H1 (cell line): Measurements from ENCODE around the gene FBP1. TPM values are rescaled to one million over a fixed set of nuclear protein-coding genes. Genes with fewer than 3 reads are reported as not detected.
A peak's percentile ranks its signal among the peaks of the same experiment; 100 is the strongest.

Source experiments
- CTCF ChIA-PET: fragments of 300-600 bp; sonication (Branson Sonifier 250); formaldehyde crosslinking; loops from one replicate; lab custom pipeline; 2021; ENCODE audit not compliant: partially characterized antibody; lab: Charles Lee
- POLR2A ChIA-PET: fragments of 300-600 bp; sonication (Branson Sonifier 250); formaldehyde crosslinking; loops from one replicate; lab custom pipeline; 2021; ENCODE audit warnings: inconsistent platforms; ENCODE audit not compliant: partially characterized antibody; lab: Charles Lee
- DNase-seq, 2 experiments: peaks; one replicate each; pipeline versions ENCODE4 v3.0.0 to v3.0.0-alpha.2; 2010 to 2022; ENCODE audit warnings: low spot score in 2 of 2, low read depth in 1 of 2, mixed read lengths in 1 of 2
- FAIRE-seq: peaks from 2 replicates; lab custom pipeline; 2011; peaks lifted over from hg19 to GRCh38; lab: Jason Lieb, UNC
- H2AFZ ChIP-seq: 2 replicates; pipeline ENCODE4 v1.8.1; 2012; ENCODE audit warnings: low read length, inconsistent platforms
- H2AK5ac ChIP-seq: 2 replicates; pipeline ENCODE4 v1.6.1; 2013; ENCODE audit warnings: low read depth, low read length
- H2BK120ac ChIP-seq: replicated peaks from 2 replicates; pipeline ENCODE3; 2013; ENCODE audit warnings: low read depth, low read length, inconsistent platforms
- H2BK12ac ChIP-seq: 2 replicates; pipeline ENCODE4 v1.6.1; 2013; ENCODE audit warnings: low read depth, low read length
- H2BK15ac ChIP-seq: 2 replicates; pipeline ENCODE4 v1.6.1; 2013; ENCODE audit warnings: low read length
- H2BK20ac ChIP-seq: 2 replicates; pipeline ENCODE4 v1.6.1; 2013; ENCODE audit warnings: low read length
- H2BK5ac ChIP-seq: 2 replicates; pipeline ENCODE4 v1.6.1; 2013; ENCODE audit warnings: low read depth, low read length
- H3K14ac ChIP-seq: 2 replicates; pipeline ENCODE4 v1.6.1; 2013; ENCODE audit warnings: inconsistent platforms; ENCODE audit not compliant: insufficient read length
- H3K18ac ChIP-seq: 2 replicates; pipeline ENCODE4 v1.6.1; 2013; ENCODE audit warnings: low read length; ENCODE audit errors: extremely low read depth
- H3K23ac ChIP-seq: 2 replicates; pipeline ENCODE4 v1.6.1; 2013; ENCODE audit warnings: inconsistent platforms; ENCODE audit not compliant: insufficient read length
- H3K23me2 ChIP-seq: 2 replicates; pipeline ENCODE4 v1.6.1; 2013; ENCODE audit warnings: low read depth, low read length
- H3K27ac ChIP-seq: 2 replicates; pipeline ENCODE4 v1.6.1; 2011; ENCODE audit warnings: low read depth, low read length, inconsistent platforms
- H3K27me3 ChIP-seq, 4 experiments: replicated peaks in 1 of 4; 1 replicate in 1 of 4; 2 replicates in 3 of 4; pipeline versions ENCODE4 v1.6.1 to v1.8.1; 2011 to 2013; ENCODE audit warnings: low read length in 3 of 4, mild to moderate bottlenecking in 3 of 4, inconsistent platforms in 2 of 4, mixed read lengths in 2 of 4, moderate library complexity in 1 of 4; ENCODE audit not compliant: control insufficient read depth in 3 of 4, insufficient read depth in 3 of 4; ENCODE audit errors: extremely low read depth in 1 of 4
- H3K36me3 ChIP-seq, 4 experiments: 2 replicates each; pipeline versions ENCODE4 v1.6.1 to v1.8.1; 2011 to 2013; ENCODE audit warnings: mild to moderate bottlenecking in 4 of 4, low read length in 3 of 4, moderate library complexity in 2 of 4, control low read depth in 1 of 4, inconsistent platforms in 1 of 4; ENCODE audit not compliant: insufficient read depth in 4 of 4, control insufficient read depth in 2 of 4
- H3K4ac ChIP-seq: replicated peaks from 2 replicates; pipeline ENCODE3; 2013; ENCODE audit warnings: low read length, low read depth, mixed read lengths, inconsistent platforms; ENCODE audit not compliant: insufficient read length
- H3K4me1 ChIP-seq, 4 experiments: replicated peaks in 1 of 4; 1 replicate in 1 of 4; 2 replicates in 3 of 4; pipeline versions ENCODE4 v1.6.1 to v1.8.1; 2011 to 2013; ENCODE audit warnings: low read length in 3 of 4, inconsistent platforms in 2 of 4, mixed read lengths in 1 of 4; ENCODE audit not compliant: insufficient read depth in 4 of 4, control insufficient read depth in 3 of 4
- H3K4me2 ChIP-seq, 2 experiments: 2 replicates each; pipeline versions ENCODE4 v1.6.1 to v1.8.1; 2011 to 2013; ENCODE audit warnings: low read depth in 2 of 2, low read length in 2 of 2, control low read depth in 1 of 2, inconsistent platforms in 1 of 2, mild to moderate bottlenecking in 1 of 2; ENCODE audit not compliant: insufficient read depth in 1 of 2
- H3K4me3 ChIP-seq, 4 experiments: fragments of 200-600, 300-600 bp in 1 of 4; sonication (generic), shearing (Covaris generic), sonication (Bioruptor Twin) in 1 of 4; 2 replicates each; pipeline versions ENCODE4 v1.5.1 to v1.8.1; 2011 to 2016; ENCODE audit warnings: low read length in 4 of 4, low read depth in 3 of 4, control low read depth in 2 of 4, inconsistent platforms in 2 of 4, mild to moderate bottlenecking in 2 of 4, mixed read lengths in 1 of 4, moderate library complexity in 1 of 4; ENCODE audit not compliant: insufficient read depth in 2 of 4; ENCODE audit errors: extremely low read depth in 1 of 4
- H3K56ac ChIP-seq: replicated peaks from 2 replicates; pipeline ENCODE3; 2013; ENCODE audit warnings: low read depth, mild to moderate bottlenecking, mixed read lengths, low read length, inconsistent platforms; ENCODE audit not compliant: insufficient read length
- H3K79me1 ChIP-seq: 2 replicates; pipeline ENCODE4 v1.6.1; 2013; ENCODE audit warnings: low read depth, low read length, control low read depth
- H3K79me2 ChIP-seq, 2 experiments: 2 replicates each; pipeline versions ENCODE4 v1.6.1 to v1.8.1; 2012 to 2013; ENCODE audit warnings: low read length in 2 of 2, mild to moderate bottlenecking in 2 of 2, inconsistent platforms in 1 of 2; ENCODE audit not compliant: insufficient read depth in 2 of 2, control insufficient read depth in 1 of 2
- H3K9ac ChIP-seq, 4 experiments: replicated peaks in 1 of 4; 1 replicate in 1 of 4; 2 replicates in 3 of 4; pipeline versions ENCODE4 v1.6.1 to v1.8.1; 2011 to 2013; ENCODE audit warnings: low read depth in 3 of 4, low read length in 3 of 4, control low read depth in 2 of 4, mild to moderate bottlenecking in 2 of 4, moderate library complexity in 2 of 4, inconsistent platforms in 1 of 4; ENCODE audit errors: extremely low read depth in 1 of 4
- H3K9me3 ChIP-seq, 2 experiments: 2 replicates each; pipeline versions ENCODE4 v1.6.1 to v1.8.1; 2012 to 2013; ENCODE audit warnings: mild to moderate bottlenecking in 2 of 2, moderate library complexity in 2 of 2, control low read depth in 1 of 2, inconsistent platforms in 1 of 2, low read depth in 1 of 2, low read length in 1 of 2, mixed read lengths in 1 of 2; ENCODE audit not compliant: insufficient read depth in 2 of 2
- H4K20me1 ChIP-seq, 2 experiments: replicated peaks in 1 of 2; 2 replicates each; pipeline versions ENCODE3 to v1.8.1; 2011 to 2013; ENCODE audit warnings: inconsistent platforms in 2 of 2, low read length in 2 of 2, mild to moderate bottlenecking in 1 of 2; ENCODE audit not compliant: insufficient read depth in 2 of 2, control insufficient read depth in 1 of 2
- H4K5ac ChIP-seq: 2 replicates; pipeline ENCODE4 v1.6.1; 2013; ENCODE audit warnings: low read length, low read depth, mixed read lengths, inconsistent platforms; ENCODE audit not compliant: insufficient read length
- H4K8ac ChIP-seq: 2 replicates; pipeline ENCODE4 v1.8.0; 2013; ENCODE audit warnings: mild to moderate bottlenecking, moderate library complexity, low read length, inconsistent platforms; ENCODE audit not compliant: insufficient read depth; ENCODE audit errors: extremely low read depth
- H4K91ac ChIP-seq: replicated peaks from 2 replicates; pipeline ENCODE3; 2013; ENCODE audit warnings: low read length, mixed read lengths, inconsistent platforms; ENCODE audit not compliant: insufficient read length
- CBX5 ChIP-seq: fragments of 300-800, 300-1000 bp; sonication (generic); IDR thresholded peaks from 2 replicates; pipeline ENCODE4 v1.7.1; 2016; ENCODE audit warnings: antibody characterized with exemption, low read length, low read depth
- CREB1 ChIP-seq: IDR thresholded peaks from 2 replicates; pipeline ENCODE4 v1.6.1; 2012; ENCODE audit warnings: inconsistent platforms
- CTBP2 ChIP-seq: IDR thresholded peaks from 2 replicates; pipeline ENCODE4 v1.7.0; 2011; ENCODE audit warnings: borderline replicate concordance, mild to moderate bottlenecking, moderate library complexity, mixed read lengths, low read length; ENCODE audit not compliant: insufficient read depth, insufficient read length
- EGR1 ChIP-seq: IDR thresholded peaks from 2 replicates; pipeline ENCODE4 v1.6.1; 2011; ENCODE audit warnings: low read depth, low read length, borderline replicate concordance
- FOSL1 ChIP-seq: IDR thresholded peaks from 2 replicates; pipeline ENCODE4 v1.6.1; 2011; ENCODE audit warnings: mild to moderate bottlenecking, low read depth, low read length, moderate library complexity; ENCODE audit not compliant: insufficient read depth
- KDM4A ChIP-seq: IDR thresholded peaks from one replicate; pipeline ENCODE4 v1.7.1; 2012; ENCODE audit warnings: low read depth, mild to moderate bottlenecking, moderate library complexity, low read length, inconsistent platforms; ENCODE audit not compliant: severe bottlenecking
- KDM5A ChIP-seq: fragments of 200-600 bp; IDR thresholded peaks from 2 replicates; pipeline ENCODE4 v1.7.1; 2012; ENCODE audit warnings: mild to moderate bottlenecking, low read length, inconsistent platforms, mixed read lengths
- MAX ChIP-seq: IDR thresholded peaks from 2 replicates; pipeline ENCODE4 v1.6.1; 2012; ENCODE audit warnings: inconsistent platforms
- PHF8 ChIP-seq: fragments of 200-600 bp; sonication (generic); conservative IDR thresholded peaks from 2 replicates; pipeline ENCODE4 v1.7.1; 2012; ENCODE audit warnings: low read depth, mild to moderate bottlenecking, inconsistent platforms, low read length, moderate library complexity
- RBBP5 ChIP-seq: IDR thresholded peaks from 2 replicates; pipeline ENCODE4 v1.7.1; 2012; ENCODE audit warnings: low read depth, mild to moderate bottlenecking, inconsistent platforms, low read length, moderate library complexity, borderline replicate concordance
- SIN3A ChIP-seq, 2 experiments: IDR thresholded peaks in 1 of 2; conservative IDR thresholded peaks in 1 of 2; 2 replicates each; pipeline ENCODE4 v1.6.1; 2011 to 2012; ENCODE audit warnings: low read length in 2 of 2, improper control_type of control experiment in 1 of 2, low read depth in 1 of 2, mild to moderate bottlenecking in 1 of 2
- SP4 ChIP-seq: IDR thresholded peaks from 2 replicates; pipeline ENCODE4 v1.6.1; 2012; ENCODE audit warnings: low read length, inconsistent platforms
- WGBS, 2 experiments: shearing (Covaris generic) in 1 of 2; methylation state at CpG; one replicate each; pipeline versions ENCODE4 v1.1.6 to v1.1.7; 2013 to 2015; ENCODE audit warnings: low lambda C conversion rate in 2 of 2, mixed read lengths in 2 of 2, inconsistent platforms in 1 of 2, low coverage in 1 of 2, missing lambda C conversion rate in 1 of 2; ENCODE audit not compliant: insufficient replicate concordance in 2 of 2, insufficient coverage in 1 of 2, insufficient read length in 1 of 2; ENCODE audit errors: extremely low coverage in 1 of 2, missing lambda C conversion rate in 1 of 2; 5-methylcytosine and 5-hydroxymethylcytosine counted together
- polyA plus RNA-seq, 7 experiments: library from polyadenylated mRNA; depleted of rRNA in 3 of 7; stranded (reverse) in 5 of 7; unstranded in 2 of 7; fragments of >200 nt in 5 of 7; fragments of 200-250 nt in 2 of 7; gene quantifications; 1 replicate in 5 of 7; 2 replicates in 1 of 7; 4 replicates in 1 of 7; pipeline versions ENCODE4 v1.2.1 to v1.2.3, GENCODE V29; 2011 to 2013; ENCODE audit warnings: missing spikeins in 2 of 7, mixed read lengths in 2 of 7
- total RNA-seq: library from RNA; stranded (reverse); fragmentation: NEBNext Ultra II Directional; extraction: Animal tissue kit (Norgen Biotek cat#: 25700); gene quantifications from 2 replicates; pipeline ENCODE4 v1.2.1, GENCODE V29; 2021

Gene FBP1
- total and polyA plus RNA-seq, 2 of the 8 experiments (the other 6 are each of a cell fraction or from before 2014, with no cell fraction given), result 1.0 to 4.1 TPM

- no peak overlapping the region for H3K4ac ChIP-seq
- H3K9me3 ChIP-seq, result no peaks in the 10 kb centered on the region
- ChIA-PET POLR2A (interaction anchor here (0.9 to 4.2 kb wide), 5 partner anchors 8 to 36 kb away, joined by 3 to 17 read pairs (median 4); partner anchors contain the start of genes FBP2 and PCAT7), CTCF (interaction anchor here (1.1 to 1.9 kb wide), 4 partner anchors 10 to 44 kb away, joined by 4 to 7 read pairs (median 5); partner anchors contain the start of gene PCAT7)
- no peak overlapping the region for H2AFZ ChIP-seq
- no peaks in the 10 kb centered on the region for H3K79me2 ChIP-seq
- peaks cover 0 to 2% (median 0%) of the 10 kb centered on the region in 4 experiments; a peak in 1 of 7 replicates for H3K27me3 ChIP-seq
- H3K36me3 ChIP-seq, result 0 out of 8 replicates have a peak, but pooled peaks cover 0 to 3% (median 0%) of the 10 kb centered on the region in 4 experiments
- no peak overlapping the region for H2BK12ac ChIP-seq
- H3K23me2 ChIP-seq, result no peaks in the 10 kb centered on the region
- H3K56ac ChIP-seq, result no peak overlapping the region
- no peak overlapping the region for H3K4me3 ChIP-seq
- no peak overlapping the region for H2BK20ac ChIP-seq
- no peak overlapping the region for H2AK5ac ChIP-seq
- FAIRE-seq (no peak), DNase-seq (peak in 1 of 2 experiments; percentile 41)
- no peak overlapping the region for H4K5ac ChIP-seq
- H3K18ac ChIP-seq, result no peak overlapping the region
- 86% methylated on average over 17 of the region's 17 CpGs; no CpG with 5 or more reads in 1 of the 2 experiments for WGBS, 2 experiments
- no peak overlapping the region for H4K8ac ChIP-seq
- no peak overlapping the region for H2BK120ac ChIP-seq
- H2BK5ac ChIP-seq, result no peak overlapping the region
- no peak overlapping the region for H3K9ac ChIP-seq
- no peak overlapping the region for H3K27ac ChIP-seq
- H2BK15ac ChIP-seq, result no peak overlapping the region
- H3K4me1 ChIP-seq, result peaks cover 0 to 7% (median 1%) of the 10 kb centered on the region in 4 experiments; a peak in 2 of 7 replicates
- no peaks in the 10 kb centered on the region for H3K79me1 ChIP-seq
- H3K14ac ChIP-seq, result no peak overlapping the region
- H3K4me2 ChIP-seq, result 0 out of 4 replicates have a peak overlapping the region, but pooled peaks have one; percentile 17 to 22
- H4K91ac ChIP-seq, result no peak overlapping the region
- H3K23ac ChIP-seq, result no peak overlapping the region
- no peaks in the 10 kb centered on the region for H4K20me1 ChIP-seq
- no peak for TF ChIP-seq KDM5A
- TF ChIP-seq CREB1, result no peak
- no peak for TF ChIP-seq PHF8
- no peak for TF ChIP-seq SIN3A (conservative IDR thresholded peaks at IDR 0.05 in 1 of 2, IDR thresholded peaks at IDR 0.05 in 1 of 2; ENCODE audit: low read depth in 1 of 2, low read length in 2 of 2)
- TF ChIP-seq CBX5, result no peak
- no peak for TF ChIP-seq FOSL1
- no peak for TF ChIP-seq RBBP5
- no peak for TF ChIP-seq SP4
- no peak for TF ChIP-seq CTBP2
- no peak for TF ChIP-seq KDM4A
- no peak for TF ChIP-seq EGR1
- no peak for TF ChIP-seq MAX
Measured at GRCh38 chr9:94568972-94569712, 70.2 kb downstream of the FBP1 start.
